HG03196 (cell line): ENCODE results near the gene ARHGAP5.

Experiments used
- ATAC-seq: cut with Tn5 transposase; IDR thresholded peaks from one replicate; pipeline ENCODE4 v1.9.1; 2021; ENCODE audit not compliant: unreplicated experiment

Gene ARHGAP5

GRCh38 chr14:32074887-32075572 is 2.1 kb upstream of the ARHGAP5 start:
- no peak for ATAC-seq

GRCh38 chr14:32075672-32076277 is 1.3 kb upstream of the ARHGAP5 start:
- ATAC-seq: peak; percentile 24

DNA sequence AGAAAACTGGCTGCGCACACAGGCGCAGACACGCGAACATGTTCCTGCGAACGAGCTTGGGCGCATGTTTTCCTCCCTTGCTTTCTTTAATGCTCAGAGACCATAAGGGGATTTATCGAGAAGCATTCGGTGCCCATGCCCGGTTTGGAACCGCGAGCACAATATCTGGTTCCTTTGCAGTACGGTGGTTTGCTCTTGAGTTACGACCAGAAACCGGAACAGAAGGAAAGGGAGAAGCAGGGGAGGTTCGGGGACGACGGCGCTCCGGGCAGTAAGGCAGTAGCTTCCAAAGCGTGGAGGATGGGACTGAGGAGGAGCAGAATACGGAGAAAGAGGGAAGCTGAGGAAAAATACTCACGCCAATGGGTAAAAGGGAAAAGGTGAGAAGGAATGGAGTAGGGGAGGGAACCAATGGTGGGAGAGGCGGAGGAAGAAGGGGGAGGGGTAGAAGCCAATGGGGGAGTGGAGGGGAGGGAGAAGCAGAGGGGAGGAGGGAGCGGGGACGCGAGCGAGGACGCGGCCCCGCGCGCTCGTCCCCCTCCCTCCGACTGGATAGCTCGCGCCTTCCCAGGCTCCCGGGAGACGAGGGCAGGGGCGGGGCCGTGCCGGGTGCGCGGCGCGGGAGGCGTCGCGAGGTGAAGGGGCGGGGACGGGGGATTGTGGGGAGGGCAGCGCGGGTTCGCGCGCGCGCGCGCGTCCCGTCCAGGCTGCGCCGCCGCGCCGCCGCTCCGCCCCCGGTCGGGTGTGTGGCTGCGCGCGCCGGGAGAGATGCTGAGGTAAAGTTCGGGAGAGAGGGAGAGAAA is 625 bp upstream of the ARHGAP5 start:
- peak; percentile 49 for ATAC-seq

DNA sequence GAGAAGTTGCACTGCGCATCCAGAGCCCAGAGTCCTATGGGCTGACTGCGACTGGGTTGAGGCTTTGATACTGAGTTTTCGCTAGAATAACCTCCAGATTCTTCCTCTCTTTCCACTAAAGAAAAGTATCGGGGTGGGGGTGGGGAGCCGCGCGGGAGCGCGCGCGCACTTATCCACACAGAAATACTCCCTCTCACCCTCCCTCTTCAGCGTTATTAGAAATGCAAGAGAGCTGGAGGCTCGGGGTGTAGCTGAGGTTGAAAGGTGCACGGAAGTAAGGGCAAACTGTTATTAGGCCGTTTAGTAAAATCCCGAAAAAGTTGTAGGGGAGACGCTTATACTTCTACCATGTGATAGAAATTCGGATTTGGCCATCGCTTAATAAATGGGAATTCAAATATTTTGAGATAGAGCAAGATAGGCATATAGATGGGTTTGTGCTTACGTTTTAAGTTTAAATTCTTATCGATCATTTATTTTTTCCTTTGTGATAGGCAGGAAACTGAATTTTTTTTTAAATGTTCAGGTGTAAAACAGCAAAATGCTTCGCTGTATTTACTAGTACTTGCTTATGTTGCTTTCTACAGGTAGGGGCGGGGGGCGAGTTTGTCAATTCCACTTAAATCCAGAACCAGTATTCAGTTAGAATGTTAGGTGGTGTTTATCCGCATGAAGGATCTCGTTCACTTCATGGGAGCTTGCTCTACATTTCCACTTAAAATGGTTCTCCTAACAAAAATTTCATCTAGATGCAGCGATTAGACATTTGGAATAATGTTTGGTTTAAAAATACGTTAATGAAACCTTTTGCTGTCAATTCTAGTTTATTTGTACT is 1.1 kb downstream of the ARHGAP5 start:
- peak; percentile 6 for ATAC-seq

DNA sequence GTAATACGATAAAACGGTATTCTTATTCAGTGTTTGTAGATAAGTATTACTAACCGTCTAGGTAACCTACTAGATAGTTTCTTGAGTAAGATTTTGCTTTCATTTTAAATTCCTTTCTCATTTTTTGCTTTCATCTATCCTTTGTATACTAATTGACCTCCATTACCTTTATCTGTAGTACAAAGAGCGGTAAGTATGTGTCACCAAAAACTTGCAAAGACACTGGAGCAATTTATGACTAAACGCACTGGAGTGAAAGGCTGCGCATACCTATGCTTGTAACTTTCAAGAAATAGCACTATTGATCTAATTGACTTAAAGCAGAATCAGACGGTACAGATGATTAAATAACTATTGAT is 1.7 kb downstream of the ARHGAP5 start:
- ATAC-seq: no peak

GRCh38 chr14:32079264-32079663 is 2.2 kb downstream of the ARHGAP5 start:
- no peak for ATAC-seq

DNA sequence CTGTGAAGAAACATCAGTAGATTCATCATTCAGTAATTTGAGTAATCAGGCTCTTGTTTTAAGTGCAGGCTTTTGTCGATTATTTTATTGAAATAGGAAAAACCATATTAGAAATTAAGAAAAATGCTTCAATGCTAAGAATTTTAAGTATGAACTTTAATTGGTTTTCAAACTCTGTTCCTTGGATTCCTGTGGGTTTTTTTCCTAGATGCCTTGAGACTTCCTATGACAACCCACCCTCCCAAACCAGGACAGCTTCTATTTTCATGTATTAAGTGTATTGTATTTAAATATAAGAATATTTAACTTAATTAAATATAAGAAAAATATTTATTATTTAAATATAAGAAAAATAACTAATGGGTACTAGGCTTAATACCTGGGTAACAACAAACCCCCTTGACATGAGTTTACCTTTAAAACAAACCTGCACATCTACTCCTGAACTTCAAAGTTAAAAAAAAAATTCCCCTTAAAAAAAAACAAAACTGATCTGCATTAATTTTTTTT is 3.0 kb downstream of the ARHGAP5 start:
- no peak for ATAC-seq

DNA sequence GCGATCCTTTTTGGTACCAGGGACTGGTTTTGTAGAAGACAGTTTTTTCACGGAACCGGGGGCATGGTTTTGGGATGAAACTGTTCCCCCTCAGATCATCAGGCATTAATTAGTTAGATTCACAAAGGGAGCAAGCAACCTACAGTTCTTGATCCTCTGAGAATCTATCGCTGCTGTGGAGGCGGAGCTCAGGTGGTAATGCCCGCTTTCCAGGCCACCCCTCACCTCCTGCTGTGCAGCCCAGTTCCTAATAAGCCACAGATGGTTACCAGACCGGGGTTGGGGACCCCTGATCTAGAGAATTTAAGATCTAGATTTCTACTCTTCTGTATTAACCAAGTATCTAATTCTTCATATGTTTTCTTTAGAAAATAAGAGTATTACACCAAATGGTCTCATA is 4.8 kb downstream of the ARHGAP5 start:
- ATAC-seq: no peak

DNA sequence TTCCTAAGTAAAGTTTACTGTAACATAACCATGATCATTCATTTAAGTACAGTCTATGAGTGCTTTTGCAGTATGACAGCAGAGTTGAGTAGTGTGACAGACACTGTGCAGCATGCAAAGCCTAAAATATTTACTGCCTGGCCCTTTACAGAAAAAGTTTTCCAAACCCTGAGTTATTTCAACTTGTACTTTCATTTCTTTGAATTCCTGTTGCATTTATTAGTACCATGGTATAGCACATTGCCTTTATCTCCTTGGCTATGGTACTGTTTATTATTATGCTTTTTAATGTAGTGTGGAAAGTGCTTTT is 6.2 kb downstream of the ARHGAP5 start:
- ATAC-seq: no peak

DNA sequence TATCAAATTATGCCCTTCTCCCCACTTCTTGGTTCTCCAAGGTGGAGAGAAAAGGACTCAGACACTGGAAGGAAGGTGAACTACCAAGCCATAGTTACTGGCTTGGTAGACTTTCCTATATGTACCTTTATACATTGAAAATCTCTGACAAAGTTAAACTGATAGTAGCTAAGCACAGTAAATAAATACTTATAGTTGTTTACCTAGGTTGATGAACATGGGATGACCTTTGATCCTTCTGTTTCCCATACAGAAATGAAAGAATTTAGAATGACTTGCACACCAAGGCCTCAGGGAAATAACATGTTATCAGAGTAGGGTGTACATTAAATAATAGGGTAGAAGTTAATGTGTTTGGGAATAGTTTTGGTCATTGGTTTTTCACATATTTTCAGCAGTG is 6.7 kb downstream of the ARHGAP5 start:
- no peak for ATAC-seq

DNA sequence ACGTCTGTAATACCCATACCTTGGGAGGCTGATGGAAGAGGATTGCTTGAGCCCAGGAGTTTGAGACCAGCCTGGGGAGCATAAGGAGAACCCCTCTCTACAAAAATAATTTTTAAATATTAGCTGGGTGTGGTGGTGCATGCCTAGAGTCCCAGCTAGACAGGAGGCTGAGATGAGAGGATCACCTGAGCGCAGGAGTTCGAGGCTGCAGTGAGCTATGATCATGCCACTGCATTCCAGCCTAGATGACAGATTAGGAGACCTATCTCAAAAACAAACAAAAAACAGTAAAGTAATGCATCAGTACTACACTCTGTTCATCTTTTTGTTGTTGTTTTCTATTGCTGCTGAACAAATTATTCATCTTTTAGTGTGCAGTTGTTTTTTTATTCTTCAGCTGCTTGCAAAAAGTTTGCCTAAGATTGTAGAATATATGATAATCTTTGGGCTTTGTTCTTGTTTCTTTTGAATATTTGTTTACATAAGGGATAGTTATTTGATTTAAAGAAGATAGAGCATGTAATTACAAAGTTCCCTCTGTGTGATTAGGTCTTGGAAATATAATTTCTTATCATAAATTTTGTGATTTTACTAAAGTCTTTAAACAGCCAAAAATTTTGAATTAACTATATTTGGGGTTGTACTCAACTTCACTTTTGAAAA is 8.2 kb downstream of the ARHGAP5 start:
- ATAC-seq: no peak

DNA sequence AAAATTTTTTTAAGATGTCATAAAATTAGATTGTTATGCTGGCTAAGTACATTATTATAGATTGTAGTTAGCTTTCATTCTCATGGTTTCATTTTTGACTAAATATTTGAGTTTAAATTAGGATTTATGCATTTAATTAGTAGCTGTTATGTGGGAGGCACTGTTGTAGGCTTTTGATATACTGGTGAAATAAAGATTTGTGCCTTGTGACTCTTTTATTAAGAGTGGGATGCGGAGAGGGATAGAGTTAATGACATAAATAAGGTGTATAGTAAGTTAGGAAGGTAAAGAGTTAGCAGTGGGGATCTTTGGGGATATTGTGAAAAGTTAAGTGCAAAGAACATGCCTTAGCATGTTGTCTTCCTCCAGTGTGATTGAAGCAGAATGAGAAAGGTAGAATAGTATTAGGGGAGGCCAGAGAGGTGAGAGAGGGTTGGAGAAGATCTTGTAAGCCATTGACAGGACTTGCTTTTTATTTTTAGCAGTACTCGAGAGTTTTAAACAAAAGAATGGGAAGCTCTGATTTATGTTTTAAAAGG is 8.8 kb downstream of the ARHGAP5 start:
- ATAC-seq: no peak

- no peak for ATAC-seq
Measured at GRCh38 chr14:32087173-32087861, 10.2 kb downstream of the ARHGAP5 start.

- no peak for ATAC-seq
Measured at GRCh38 chr14:32087907-32088306, 10.8 kb downstream of the ARHGAP5 start.

GRCh38 chr14:32090686-32091085 is 13.6 kb downstream of the ARHGAP5 start:
- no peak for ATAC-seq

DNA sequence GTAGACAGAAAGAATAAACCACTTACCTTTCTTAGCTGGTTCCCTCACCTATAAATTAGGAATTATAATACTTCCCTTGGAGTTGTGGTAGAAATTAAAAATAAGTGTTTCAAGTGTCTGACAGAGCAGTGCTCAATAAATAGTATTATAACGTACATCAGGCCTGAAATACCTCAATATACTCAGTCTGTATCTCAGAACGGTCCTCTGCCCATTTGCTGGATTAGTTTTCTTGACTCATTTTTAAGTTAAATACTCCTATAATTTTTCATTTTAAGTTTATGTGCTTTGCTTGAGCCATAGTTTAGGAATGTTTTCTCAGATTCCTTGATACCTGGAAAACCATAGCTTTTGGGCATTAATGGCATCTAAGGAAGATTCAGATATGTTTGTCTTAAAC is 22.4 kb downstream of the ARHGAP5 start:
- no peak for ATAC-seq

DNA sequence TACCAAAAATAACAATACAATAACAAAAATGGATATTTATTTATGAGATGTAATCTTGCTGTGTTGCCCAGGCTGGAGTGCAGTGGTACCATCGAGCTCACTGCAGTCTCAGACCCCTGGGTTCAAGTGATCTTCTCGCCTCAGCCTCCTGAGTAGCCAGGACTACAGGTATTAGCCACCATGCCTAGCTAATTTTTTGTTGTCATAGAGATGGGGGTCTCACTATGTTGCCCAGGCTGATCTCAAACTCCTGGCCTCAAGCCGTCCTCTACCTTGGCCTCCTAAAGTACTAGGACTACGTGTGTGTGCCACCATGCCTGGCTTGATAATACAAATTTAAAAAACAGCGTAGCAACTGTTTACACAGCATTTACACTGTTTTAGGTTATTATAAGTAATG is 23.1 kb downstream of the ARHGAP5 start:
- ATAC-seq: no peak

DNA sequence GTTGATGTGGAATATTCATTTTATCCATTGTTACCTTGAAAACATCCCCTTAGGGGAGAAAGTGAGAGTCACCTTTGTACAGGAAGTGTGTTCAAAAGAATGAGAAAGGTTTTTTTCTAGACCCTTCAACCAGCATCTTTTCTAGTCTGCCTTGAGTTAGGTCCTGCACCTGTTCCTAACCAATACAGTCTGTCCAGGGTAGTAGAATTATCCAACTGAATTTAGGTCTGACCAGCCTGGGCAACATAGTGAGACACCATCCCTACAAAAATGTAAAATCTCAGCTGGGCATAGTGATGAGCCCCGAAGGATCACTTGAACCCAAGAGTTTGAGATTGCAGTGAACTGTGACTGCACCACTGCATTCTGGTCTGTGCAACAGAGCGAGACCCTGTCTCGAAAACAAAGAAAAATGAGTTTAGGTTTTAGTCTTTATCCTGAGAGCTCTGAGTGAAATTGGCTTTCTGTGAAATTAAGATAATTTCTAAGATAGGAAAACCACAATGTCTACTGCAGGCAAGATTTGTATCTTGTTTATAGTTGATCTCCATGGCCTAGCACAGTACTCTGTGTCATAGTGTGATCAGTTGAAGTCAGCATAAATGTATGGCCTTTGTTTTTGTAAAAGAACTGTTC is 25.2 kb downstream of the ARHGAP5 start:
- peak; percentile 78 for ATAC-seq

GRCh38 chr14:32102968-32103367 is 25.9 kb downstream of the ARHGAP5 start:
- no peak for ATAC-seq
